ENCODE measurements around the gene AHDC1. TPM values are rescaled to one million over a fixed set of nuclear protein-coding genes. Genes with fewer than 3 reads are reported as not detected.
A peak's percentile ranks its signal among the peaks of the same experiment; 100 is the strongest.

Gene AHDC1
- total and polyA plus RNA-seq, 2 experiments from 2014 or later, result 13.3 to 14.4 TPM

GRCh38 chr1:27487966-27488884 lies 115.7 kb downstream of the AHDC1 start:
- Histone ChIP-seq H3K4me1 (ENCODE audit: insufficient read depth) (peaks cover 8% of the 10 kb centered on the region), H3K9me2 (replicated peaks; ENCODE audit: insufficient read depth) (no peaks in the 10 kb centered on the region), H3K27ac (peak overlapping the region; percentile 96), H4K20me1 (ENCODE audit: insufficient read depth, poor library complexity, severe bottlenecking) (peaks cover 44% of the 10 kb centered on the region), H2AFZ (no peak overlapping the region), H3K4me3 (peak overlapping the region; percentile 87), H3K4me2 (peak overlapping the region; percentile 86), H3K79me2 (peaks cover 63% of the 10 kb centered on the region), H3K36me3 (replicated peaks; ENCODE audit: insufficient read depth, low read depth) (no peaks in the 10 kb centered on the region), H3K27me3 (no peaks in the 10 kb centered on the region), H3K9me3 (ENCODE audit: low read depth) (no peaks in the 10 kb centered on the region)
- WGBS (ENCODE audit: low lambda C conversion rate, missing lambda C conversion rate), result 29% methylated on average over 6 of the region's 6 CpGs
- peak; percentile 38 for DNase-seq (ENCODE audit: low spot score)
- TF ChIP-seq EZH2phosphoT487 (IDR thresholded peaks at IDR 0.05; ENCODE audit: low read depth, severe bottlenecking, unreplicated experiment), result no peak
- TF ChIP-seq EZH2 (IDR thresholded peaks at IDR 0.05; ENCODE audit: borderline replicate concordance), result no peak
- no peak for TF ChIP-seq CTCF (IDR thresholded peaks at IDR 0.05; ENCODE audit: poor library complexity)

- H3K79me2 ChIP-seq, result peaks cover 92% of the 10 kb centered on the region
- H4K20me1 ChIP-seq (ENCODE audit: insufficient read depth, poor library complexity, severe bottlenecking), result peaks cover 73% of the 10 kb centered on the region
- WGBS (ENCODE audit: low lambda C conversion rate, missing lambda C conversion rate), result 100% methylated on average over 1 of the region's 1 CpG
Observed at GRCh38 chr1:27485363-27485762, 118.6 kb downstream of the AHDC1 start.

More at GRCh38 chr1:27485363-27485762, 118.6 kb downstream of the AHDC1 start:
- Histone ChIP-seq H3K27me3 (no peaks in the 10 kb centered on the region), H3K27ac (no peak overlapping the region), H3K4me3 (no peak overlapping the region), H2AFZ (no peak overlapping the region), H3K9me2 (replicated peaks; ENCODE audit: insufficient read depth) (no peaks in the 10 kb centered on the region), H3K4me1 (ENCODE audit: insufficient read depth) (peaks cover 4% of the 10 kb centered on the region), H3K4me2 (no peak overlapping the region), H3K9me3 (ENCODE audit: low read depth) (no peaks in the 10 kb centered on the region), H3K36me3 (replicated peaks; ENCODE audit: insufficient read depth, low read depth) (no peaks in the 10 kb centered on the region)
- DNase-seq (ENCODE audit: low spot score), result no peak
- no peak for TF ChIP-seq EZH2phosphoT487 (IDR thresholded peaks at IDR 0.05; ENCODE audit: low read depth, severe bottlenecking, unreplicated experiment)
- TF ChIP-seq CTCF (IDR thresholded peaks at IDR 0.05; ENCODE audit: poor library complexity), result no peak
- TF ChIP-seq EZH2 (IDR thresholded peaks at IDR 0.05; ENCODE audit: borderline replicate concordance), result no peak

Small RNA genes lying within 50 kb of the gene (small RNA-seq; reads per million reads assigned to genes)
- gene AL031729.1, result not detected

Other genes with a start within 250 kb of the AHDC1 start
- 4.3 and 6.3 TPM in 2 replicates for gene MAP3K6, start 237.2 kb downstream of the AHDC1 start, total RNA-seq
- gene MAP3K6, start 237.2 kb downstream of the AHDC1 start, polyA plus RNA-seq, result 20.4 and 24.8 TPM in 2 replicates
- not detected in 2 replicates for gene FCN3, start 229.3 kb downstream of the AHDC1 start, total RNA-seq
- gene FCN3, start 229.3 kb downstream of the AHDC1 start, polyA plus RNA-seq, result not detected in 2 replicates
- gene CD164L2, start 220.8 kb downstream of the AHDC1 start, total RNA-seq, result not detected in 2 replicates
- 0.19 TPM in 1 of 2 replicates, not detected in the other for gene CD164L2, start 220.8 kb downstream of the AHDC1 start, polyA plus RNA-seq
- 0.32 and 0.47 TPM in 2 replicates for gene GPR3, start 211.5 kb downstream of the AHDC1 start, total RNA-seq
- 1.5 and 2.2 TPM in 2 replicates for gene GPR3, start 211.5 kb downstream of the AHDC1 start, polyA plus RNA-seq
- 25.2 and 28.5 TPM in 2 replicates for gene WASF2, start 114.0 kb downstream of the AHDC1 start, total RNA-seq
- gene WASF2, start 114.0 kb downstream of the AHDC1 start, polyA plus RNA-seq, result 45.6 and 61.1 TPM in 2 replicates
- 0.28 and 0.73 TPM in 2 replicates for gene FGR, start 31.0 kb upstream of the AHDC1 start, total RNA-seq
- gene FGR, start 31.0 kb upstream of the AHDC1 start, polyA plus RNA-seq, result 0.28 TPM in 1 of 2 replicates, not detected in the other
- 94.3 and 114 TPM in 2 replicates for gene IFI6, start 68.0 kb upstream of the AHDC1 start, total RNA-seq
- gene IFI6, start 68.0 kb upstream of the AHDC1 start, polyA plus RNA-seq, result 194 and 230 TPM in 2 replicates
- gene FAM76A, start 121.8 kb upstream of the AHDC1 start, total RNA-seq, result 9.8 and 12.2 TPM in 2 replicates
- 1.8 and 3.5 TPM in 2 replicates for gene FAM76A, start 121.8 kb upstream of the AHDC1 start, polyA plus RNA-seq
- gene STX12, start 169.1 kb upstream of the AHDC1 start, total RNA-seq, result 73.2 and 84.0 TPM in 2 replicates
- gene STX12, start 169.1 kb upstream of the AHDC1 start, polyA plus RNA-seq, result 55.0 and 58.9 TPM in 2 replicates
- gene PPP1R8, start 226.6 kb upstream of the AHDC1 start, total RNA-seq, result 38.7 and 42.8 TPM in 2 replicates
- 9.3 and 13.0 TPM in 2 replicates for gene PPP1R8, start 226.6 kb upstream of the AHDC1 start, polyA plus RNA-seq